Activated CD4-positive, alpha-beta T cell treated with anti-CD3 and anti-CD28 coated beads, Interleukin-2, Interleukin-6, amounts not matched to agents 100 ng/mL and 50 ng/mL, durations not matched to agents 16 hours and 8 hours (primary cell): ENCODE measurements around the gene ST3GAL5.
"Not testable (repeated sequence)": the region's sequence is repeated elsewhere in the genome, so short reads cannot be mapped to it uniquely, and the experiment has no call there.

Source experiments
- DNase-seq: peaks from one replicate; pipeline ENCODE4 v3.0.0-alpha.2; 2020

Gene ST3GAL5

GRCh38 chr2:85915606-85916303, 27.0 kb upstream of the ST3GAL5 start:
- no peak for DNase-seq

- no peak for DNase-seq
Measured at GRCh38 chr2:85914922-85915321, 26.1 kb upstream of the ST3GAL5 start.

- DNase-seq, result no peak
Measured at GRCh38 chr2:85913884-85914881, 25.4 kb upstream of the ST3GAL5 start.

GRCh38 chr2:85911814-85912692, 23.3 kb upstream of the ST3GAL5 start:
- DNase-seq, result no peak

DNA sequence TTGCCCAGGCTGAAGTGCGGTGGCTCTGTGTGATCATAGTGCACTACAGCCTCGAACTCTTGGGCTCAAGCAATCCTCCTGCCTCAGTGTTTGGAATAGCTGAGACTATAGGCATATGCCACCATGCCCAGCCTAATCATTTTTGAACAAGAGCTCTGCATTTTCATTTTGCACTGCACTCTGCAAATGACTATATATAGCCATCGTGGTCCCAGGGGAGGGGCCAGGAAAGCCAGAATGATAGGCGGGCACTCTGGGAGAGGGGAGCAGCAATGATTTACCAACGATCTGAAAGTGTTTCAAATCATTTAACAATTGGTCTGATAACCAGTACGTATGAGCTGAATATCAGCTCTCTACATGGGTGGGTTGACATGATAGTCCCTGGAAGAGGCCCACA, 22.3 kb upstream of the ST3GAL5 start:
- no peak for DNase-seq

GRCh38 chr2:85909005-85909404, 20.2 kb upstream of the ST3GAL5 start:
- no peak for DNase-seq

DNA sequence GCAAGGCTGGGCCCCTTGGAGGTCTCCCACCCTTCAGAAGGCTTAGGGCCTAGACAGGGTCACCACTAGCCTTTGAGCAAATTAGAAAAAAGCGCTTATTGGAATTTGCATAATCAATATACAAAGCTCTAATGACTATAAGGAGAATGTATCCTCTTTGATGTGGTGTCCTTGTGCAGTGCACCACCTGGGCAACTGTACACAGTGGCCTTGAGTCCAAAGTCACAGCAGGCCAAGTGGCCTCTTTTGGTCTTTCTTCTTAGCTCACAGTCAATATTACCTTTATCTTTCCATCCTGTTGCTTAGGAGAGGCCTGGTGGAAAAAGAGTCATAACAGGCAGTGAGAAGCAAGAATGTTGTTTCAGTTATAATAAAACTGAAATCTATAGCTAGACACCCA, 19.7 kb upstream of the ST3GAL5 start:
- DNase-seq, result no peak

DNA sequence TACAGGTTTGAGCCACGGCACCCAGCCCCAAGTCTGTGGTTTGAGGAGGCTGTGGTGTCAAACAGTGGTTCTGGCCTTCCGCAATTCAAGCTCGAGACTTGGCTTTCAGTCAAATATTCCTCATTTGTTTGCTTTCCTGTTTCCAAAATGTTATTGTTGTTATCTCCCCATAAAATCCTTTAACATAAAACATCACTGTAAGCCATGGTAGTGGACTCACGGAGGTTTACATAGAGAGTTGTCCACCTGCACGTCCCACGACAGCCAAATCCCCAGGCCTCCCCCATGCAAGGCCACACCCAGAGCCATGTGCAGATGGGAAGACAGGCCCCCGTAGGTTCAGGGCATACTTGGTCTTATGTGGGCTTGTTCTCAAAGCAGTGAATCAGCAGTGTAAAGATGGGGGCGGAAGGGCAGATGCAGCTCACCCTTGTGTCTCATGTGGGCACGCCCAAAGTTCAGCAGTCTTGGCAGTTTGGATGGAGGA, 18.9 kb upstream of the ST3GAL5 start:
- DNase-seq, result no peak

DNA sequence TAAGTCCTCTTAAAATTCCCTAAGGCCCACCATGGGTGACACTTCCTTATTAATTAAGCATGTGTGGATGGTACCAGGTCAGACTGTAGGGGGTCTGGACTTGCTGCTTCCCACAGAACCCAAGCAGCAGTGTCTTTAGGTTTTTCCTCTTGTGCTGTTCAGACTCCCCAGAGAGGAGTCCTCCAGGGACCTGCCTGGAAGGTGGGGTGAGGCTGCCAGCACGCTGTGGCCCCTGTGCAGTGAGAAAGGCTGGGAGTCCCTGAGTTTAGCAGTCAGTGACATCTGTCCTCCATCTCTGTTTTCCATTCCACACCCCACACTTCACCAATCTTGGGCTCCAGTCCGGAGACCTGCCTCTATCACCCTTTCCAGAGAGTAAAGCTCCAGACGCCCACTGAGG, 18.0 kb upstream of the ST3GAL5 start:
- DNase-seq, result no peak

GRCh38 chr2:85905891-85906290, 17.1 kb upstream of the ST3GAL5 start:
- DNase-seq, result no peak

DNA sequence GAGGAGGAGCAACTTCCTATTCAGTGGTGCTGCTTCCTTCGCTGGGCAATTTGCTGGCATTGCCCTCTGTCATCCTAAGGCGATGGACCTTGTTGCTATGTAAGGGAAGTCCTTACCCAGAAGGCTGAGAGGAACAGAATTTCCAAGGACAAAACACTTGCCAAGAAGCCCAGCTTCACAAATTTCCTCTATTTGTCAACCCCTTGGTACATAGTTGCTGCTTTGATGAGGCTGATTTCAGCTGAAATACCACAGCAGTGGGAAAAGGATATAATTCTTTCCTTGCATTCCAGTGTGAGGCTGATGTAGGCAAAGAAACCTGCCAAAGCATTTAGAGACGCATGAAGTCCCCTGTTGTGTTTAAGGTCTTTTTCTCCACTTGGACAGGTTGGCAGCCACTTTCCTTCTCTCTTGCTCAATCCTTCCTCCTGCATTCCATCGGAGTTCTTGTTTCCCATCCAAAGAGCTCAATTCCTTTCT, 16.4 kb upstream of the ST3GAL5 start:
- DNase-seq, result no peak

- DNase-seq, result no peak
Measured at GRCh38 chr2:85903849-85904248, 15.1 kb upstream of the ST3GAL5 start.

- DNase-seq, result no peak
Measured at GRCh38 chr2:85902496-85902895, 13.7 kb upstream of the ST3GAL5 start.

DNA sequence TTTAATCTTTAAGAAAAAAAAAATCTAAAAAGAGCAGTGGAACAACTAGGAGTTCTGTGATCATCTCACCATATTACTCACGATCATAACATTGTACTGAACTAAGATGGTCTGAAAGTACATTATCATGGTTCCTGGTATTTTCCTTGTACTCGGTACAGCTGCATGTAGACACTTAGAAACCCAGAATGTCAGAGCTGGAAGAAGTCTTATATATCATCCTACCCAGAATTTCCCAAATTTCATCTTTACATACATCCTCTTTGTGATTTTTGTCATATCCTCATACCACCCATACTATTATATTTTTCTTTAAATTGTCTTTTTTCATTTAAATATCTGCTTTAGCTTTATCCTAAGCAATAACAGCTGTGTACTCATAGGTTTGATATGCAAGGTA, 12.4 kb upstream of the ST3GAL5 start:
- no peak for DNase-seq

DNA sequence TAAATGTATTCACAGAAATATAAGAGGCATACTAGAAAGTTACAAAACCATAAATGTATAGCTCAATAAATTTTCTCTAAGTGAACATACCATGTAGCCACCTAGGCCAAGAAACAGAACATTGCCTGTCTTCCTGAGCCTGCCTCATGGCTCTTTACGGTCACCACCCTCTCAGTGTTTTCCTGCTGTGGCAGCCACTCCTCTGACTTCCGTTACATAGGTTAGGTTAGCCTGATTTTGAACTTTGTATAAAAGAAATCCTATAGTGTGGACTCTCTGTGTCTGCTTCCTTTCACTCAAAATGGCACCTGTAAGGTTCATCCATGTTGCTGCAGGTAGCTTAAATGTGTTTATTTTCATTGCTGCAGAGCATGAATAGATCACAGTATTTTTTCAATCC, 11.6 kb upstream of the ST3GAL5 start:
- no peak for DNase-seq

GRCh38 chr2:85899849-85900248, 11.1 kb upstream of the ST3GAL5 start:
- DNase-seq, result no peak

DNA sequence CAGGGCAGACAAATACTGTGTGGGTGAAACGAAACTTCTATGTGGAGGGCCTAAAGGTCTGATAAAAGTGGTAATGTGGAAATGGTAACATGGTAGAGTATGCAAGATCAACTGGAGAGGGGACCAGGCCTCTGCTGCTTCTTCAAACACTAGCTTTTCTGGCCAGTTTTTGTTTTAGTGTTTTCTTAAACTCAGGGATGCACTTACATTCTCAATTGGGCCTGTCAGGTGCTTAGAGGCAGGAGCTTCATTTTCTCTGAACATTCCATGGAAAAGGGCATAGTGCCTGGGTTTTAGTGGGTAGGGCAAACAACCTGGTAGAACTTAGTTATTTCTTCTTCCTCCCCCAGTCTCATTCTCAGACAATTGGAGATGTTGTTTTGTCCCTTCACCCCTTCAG, 10.5 kb upstream of the ST3GAL5 start:
- DNase-seq, result no peak

DNA sequence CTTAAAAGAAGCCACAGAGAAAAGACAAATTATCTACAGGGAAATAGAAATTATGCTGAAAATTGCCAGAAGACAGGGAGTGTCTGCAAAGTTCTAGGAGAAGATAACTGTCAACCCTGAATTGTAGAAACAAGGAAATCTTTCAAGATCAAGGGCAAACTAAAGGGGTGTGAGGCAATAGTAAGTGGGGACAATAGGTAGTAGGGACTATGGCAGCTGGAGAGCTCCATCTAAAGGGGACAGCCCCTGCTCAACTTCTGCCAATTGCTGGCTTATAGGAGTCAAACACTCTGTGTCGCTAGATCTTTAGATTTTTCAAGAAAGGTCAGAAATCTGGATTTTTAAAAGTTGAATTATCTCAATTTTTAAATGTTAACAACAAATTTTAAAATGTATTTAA, 10.1 kb upstream of the ST3GAL5 start:
- no peak for DNase-seq

DNA sequence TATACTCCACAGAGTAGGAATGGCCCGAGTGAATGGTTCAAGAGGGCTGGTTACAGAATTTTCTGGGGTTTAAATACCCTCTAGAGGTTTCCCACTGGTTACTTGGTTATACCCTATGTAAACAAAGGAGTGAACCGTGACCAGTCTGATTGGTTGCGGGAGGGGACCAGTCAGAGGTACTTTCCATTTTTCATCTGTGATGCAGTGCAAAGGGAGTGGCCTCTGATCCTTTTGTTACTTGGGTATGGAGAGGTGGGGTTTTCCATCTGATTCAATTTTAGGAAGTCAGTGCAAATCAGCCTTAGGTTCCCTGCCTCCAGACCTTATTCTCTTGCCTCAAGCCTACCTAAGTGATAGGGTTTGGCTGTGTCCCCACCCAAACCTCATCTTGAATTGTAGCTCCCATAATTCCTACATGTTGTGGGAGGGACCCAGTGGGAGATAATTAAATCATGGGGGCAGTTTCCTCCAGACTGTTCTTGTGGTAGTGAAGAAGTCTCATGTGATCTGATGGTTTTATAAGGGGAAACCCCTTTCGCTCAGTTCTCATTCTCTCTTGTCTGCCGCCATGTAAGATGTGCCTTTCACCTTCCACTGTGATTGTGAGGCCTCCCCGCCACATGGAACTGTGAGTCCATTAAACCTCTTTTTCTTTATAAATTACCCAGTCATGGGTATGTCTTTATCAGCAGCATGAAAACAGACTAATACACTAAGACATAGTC, 5.9 kb upstream of the ST3GAL5 start:
- DNase-seq, result not testable (repeated sequence)

DNA sequence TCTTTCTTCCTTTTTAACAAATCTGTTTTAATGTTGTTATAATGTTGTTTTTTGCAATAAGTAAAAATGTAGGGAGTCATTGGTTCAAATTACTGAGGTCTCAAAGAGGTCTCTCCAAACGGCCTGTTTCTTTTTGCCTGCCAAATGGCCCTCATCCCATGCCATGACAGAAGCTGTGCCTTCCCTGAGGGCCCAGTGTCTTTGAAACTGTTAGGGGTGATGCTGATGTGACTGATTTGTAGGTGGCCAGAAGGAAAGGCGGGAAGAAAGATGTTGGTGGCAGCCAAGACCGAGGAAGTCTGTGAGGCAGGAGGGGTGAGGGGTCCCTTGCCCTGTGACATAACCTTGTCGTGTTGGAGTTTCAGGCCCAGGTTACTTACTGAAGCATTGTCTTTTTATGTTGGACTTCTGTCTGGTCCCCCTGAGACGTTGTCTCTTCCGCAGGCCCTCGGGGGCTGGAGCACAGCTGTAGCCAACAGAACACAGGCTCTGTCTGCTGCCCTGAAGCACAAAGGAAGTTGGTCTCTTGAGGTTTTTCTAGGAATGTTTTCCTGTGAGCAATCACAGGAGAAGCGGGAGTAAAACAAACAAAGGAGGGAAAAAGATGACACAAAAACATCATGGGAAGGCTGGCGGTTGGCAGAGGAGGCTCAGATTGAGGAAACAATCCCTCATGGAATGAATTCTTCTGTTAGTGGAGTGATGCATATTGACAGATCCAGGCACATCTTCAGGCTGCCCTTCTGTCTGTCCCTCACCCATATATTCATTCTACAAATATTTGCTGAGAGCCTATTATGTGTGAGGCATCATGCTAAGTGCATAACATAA, 4.9 kb upstream of the ST3GAL5 start:
- no peak for DNase-seq
